Mucosa of descending colon (tissue), 3 donors: Measurements from ENCODE around the gene NBDY. TPM values are rescaled to one million over a fixed set of nuclear protein-coding genes. Genes with fewer than 3 reads are reported as not detected.

Experiments
- ATAC-seq: fragments of 200-7000 bp; cut with Tn5 transposase; one replicate; pipeline ENCODE4 v1.9.1; 2020; ENCODE audit warnings: mild to moderate bottlenecking, moderate library complexity
- DNase-seq, 3 donors: peaks; one replicate each; pipeline ENCODE4 v3.0.0-alpha.2; 2020
- H3K36me3 ChIP-seq: fragments of 200-600 bp; one replicate; pipeline ENCODE4 v1.8.0; 2021; ENCODE audit warnings: low read depth, mild to moderate bottlenecking
- H3K4me1 ChIP-seq: fragments of 200-600 bp; one replicate; pipeline ENCODE4 v1.8.0; 2021; ENCODE audit warnings: low read depth, mild to moderate bottlenecking
- H3K4me3 ChIP-seq: fragments of 200-600 bp; one replicate; pipeline ENCODE4 v1.8.0; 2021; ENCODE audit warnings: mild to moderate bottlenecking
- H3K9me3 ChIP-seq: fragments of 200-600 bp; one replicate; pipeline ENCODE4 v1.8.0; 2021; ENCODE audit warnings: mild to moderate bottlenecking
- intact Hi-C, 2 donors: fragments of 100-400 bp; cut with DNase I in 1 of 2; cut with micrococcal nuclease in 1 of 2; formaldehyde crosslinking; loops; one replicate each; pipeline versions ENCODE4 v1.11.0 to v1.11.1; 2022; cut with DNase I, micrococcal nuclease
- total RNA-seq, 3 donors: library from RNA; stranded (reverse); fragmentation: NEBNext Ultra II Directional in 2 of 3; extraction: Animal tissue kit (Norgen Biotek cat#: 25700) in 2 of 3; gene quantifications; one replicate each; pipeline versions ENCODE4 v1.2.1 to v1.2.4, GENCODE V29; 2021 to 2023
- TF ChIP-seq, protein P1 (sequence below): fragments of 200-600 bp; IDR thresholded peaks from one replicate; pipeline ENCODE4 v1.8.0; 2022; ENCODE audit warnings: antibody characterized with exemption, mild to moderate bottlenecking
- donor health status: DM: no; HTN: no; CAD: no; lungs with moderate emphysema.
- donor health status: DM: no; HTN: no; CAD: no.
- donor health status: DM: no; HTN: yes; CAD: no.

Gene NBDY
- total RNA-seq, 3 donors from 2014 or later, result 14.9 to 22.2 (median 20.0) TPM

DNA sequence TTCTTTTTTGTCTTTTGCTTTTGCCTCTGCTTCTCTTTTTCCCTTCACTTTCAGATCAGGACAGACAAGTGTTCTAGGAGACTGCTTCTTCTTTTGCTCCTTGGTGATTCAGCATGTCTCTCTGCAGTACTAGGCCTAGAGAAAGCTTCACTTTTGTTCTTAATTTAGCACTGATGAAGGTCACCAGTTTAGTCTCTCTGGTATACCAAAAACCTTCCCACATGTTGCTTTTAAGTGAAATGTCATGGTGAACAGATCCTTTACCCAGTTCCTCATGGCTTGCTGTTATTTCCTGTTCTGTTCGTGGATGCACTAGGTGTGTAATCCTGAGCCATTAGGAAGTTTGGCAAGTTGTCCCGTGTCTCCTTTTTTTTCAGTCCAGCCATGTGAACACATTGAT, 53.3 kb downstream of the NBDY start:
- ATAC-seq (no peak), DNase-seq (no peak)
- no peak overlapping the region for H3K4me3 ChIP-seq
- TF ChIP-seq, protein P1, sequence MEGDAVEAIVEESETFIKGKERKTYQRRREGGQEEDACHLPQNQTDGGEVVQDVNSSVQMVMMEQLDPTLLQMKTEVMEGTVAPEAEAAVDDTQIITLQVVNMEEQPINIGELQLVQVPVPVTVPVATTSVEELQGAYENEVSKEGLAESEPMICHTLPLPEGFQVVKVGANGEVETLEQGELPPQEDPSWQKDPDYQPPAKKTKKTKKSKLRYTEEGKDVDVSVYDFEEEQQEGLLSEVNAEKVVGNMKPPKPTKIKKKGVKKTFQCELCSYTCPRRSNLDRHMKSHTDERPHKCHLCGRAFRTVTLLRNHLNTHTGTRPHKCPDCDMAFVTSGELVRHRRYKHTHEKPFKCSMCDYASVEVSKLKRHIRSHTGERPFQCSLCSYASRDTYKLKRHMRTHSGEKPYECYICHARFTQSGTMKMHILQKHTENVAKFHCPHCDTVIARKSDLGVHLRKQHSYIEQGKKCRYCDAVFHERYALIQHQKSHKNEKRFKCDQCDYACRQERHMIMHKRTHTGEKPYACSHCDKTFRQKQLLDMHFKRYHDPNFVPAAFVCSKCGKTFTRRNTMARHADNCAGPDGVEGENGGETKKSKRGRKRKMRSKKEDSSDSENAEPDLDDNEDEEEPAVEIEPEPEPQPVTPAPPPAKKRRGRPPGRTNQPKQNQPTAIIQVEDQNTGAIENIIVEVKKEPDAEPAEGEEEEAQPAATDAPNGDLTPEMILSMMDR, result no peak
- intact Hi-C loops, result no loop called here
- H3K4me1 ChIP-seq, result no peaks in the 10 kb centered on the region
- H3K9me3 ChIP-seq, result no peaks in the 10 kb centered on the region
- no peaks in the 10 kb centered on the region for H3K36me3 ChIP-seq

DNA sequence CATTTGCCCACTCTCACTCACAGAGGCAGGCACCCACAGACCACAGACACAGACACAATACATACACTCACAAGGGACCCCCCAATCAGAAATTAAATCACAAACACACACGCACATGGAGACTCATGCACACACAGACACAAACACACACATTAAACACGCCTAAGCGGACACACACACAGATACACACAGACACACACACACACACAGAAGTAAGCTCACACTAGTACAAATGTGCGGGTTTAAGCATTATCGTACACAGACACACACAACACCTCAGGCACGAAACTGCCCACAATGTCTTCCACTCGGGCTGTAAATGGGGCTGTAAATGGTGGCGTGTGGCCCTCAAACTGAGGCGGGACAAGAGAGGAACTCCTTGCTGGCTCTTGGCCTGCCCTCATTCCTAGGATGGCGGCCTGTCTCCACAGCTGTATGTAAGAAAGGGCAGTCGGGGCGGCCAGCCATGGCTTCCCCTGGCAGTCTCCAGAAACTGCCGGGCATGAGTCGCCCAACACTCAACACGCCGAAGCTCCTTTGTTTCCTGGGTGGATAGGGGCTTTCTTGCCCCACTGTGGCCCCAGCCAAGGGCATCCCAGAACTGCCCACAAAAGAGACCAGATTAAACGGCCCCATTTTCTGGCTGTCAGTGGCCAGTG, 53.9 kb downstream of the NBDY start:
- Histone ChIP-seq H3K4me3 (no peak overlapping the region), H3K9me3 (no peaks in the 10 kb centered on the region), H3K4me1 (no peaks in the 10 kb centered on the region), H3K36me3 (no peaks in the 10 kb centered on the region)
- intact Hi-C loops, result no loop called here
- no peak for ATAC-seq
- DNase-seq, result peak in 1 of 3 donors; percentile 66
- TF ChIP-seq, protein P1, result no peak

DNA sequence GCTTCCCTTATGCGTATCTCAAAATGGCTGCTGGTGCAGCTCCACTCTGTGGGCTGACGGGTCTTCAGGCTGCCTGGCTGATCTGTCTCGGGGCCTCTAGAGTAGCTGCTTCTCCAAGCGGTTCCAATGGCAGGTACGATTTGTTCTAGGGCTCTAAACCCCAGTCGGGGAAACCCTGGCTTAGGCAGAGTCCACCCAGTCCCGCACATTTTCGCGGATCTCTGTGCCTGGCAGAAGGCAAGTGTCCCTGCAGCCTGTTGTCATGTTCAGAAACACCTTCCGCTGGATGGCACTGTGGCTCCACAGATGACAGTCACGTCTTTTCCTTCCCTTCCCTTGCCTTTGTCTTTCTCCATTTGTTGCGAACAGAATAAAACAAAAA, 54.4 kb downstream of the NBDY start:
- TF ChIP-seq, protein P1, result no peak
- peak; percentile 46 for ATAC-seq
- Histone ChIP-seq H3K9me3 (no peaks in the 10 kb centered on the region), H3K4me3 (no peak overlapping the region), H3K36me3 (no peaks in the 10 kb centered on the region), H3K4me1 (no peaks in the 10 kb centered on the region)
- intact Hi-C loops, result no loop called here
- peak in 1 of 3 donors; percentile 71 for DNase-seq

DNA sequence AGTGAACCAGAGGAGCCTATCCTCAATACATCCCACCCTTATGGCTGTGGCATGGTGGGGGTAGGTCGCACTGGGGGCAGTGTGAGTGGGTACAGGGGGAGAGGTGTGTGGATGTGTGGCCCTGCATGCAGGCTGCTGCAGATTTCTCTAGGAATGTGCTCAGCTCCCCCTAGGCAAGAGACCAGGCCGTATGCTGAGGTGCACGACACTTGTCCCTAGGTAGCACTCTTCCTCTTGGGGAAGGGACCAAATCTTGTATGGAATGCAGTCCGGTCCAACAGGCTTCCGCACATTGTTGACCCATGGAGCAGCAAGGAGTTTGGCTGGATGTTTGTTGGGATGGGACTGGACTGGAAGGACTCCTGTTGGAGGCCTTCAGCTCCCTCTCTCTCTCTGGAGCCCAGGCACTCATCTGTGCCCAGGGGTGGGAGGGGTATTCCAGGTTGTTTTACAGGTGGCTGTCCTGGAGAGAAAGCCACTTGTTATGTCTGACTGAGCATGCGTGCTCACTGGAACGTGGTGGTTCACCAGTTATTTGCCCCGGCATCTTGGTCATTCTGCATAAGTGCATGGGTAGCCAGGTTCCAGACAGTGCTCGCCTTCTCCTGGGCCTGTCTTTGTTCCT, 55.1 kb downstream of the NBDY start:
- Histone ChIP-seq H3K4me3 (no peak overlapping the region), H3K36me3 (no peaks in the 10 kb centered on the region), H3K9me3 (no peaks in the 10 kb centered on the region), H3K4me1 (no peaks in the 10 kb centered on the region)
- ATAC-seq (no peak), DNase-seq (no peak)
- TF ChIP-seq, protein P1, result no peak
- intact Hi-C loops, result no loop called here

DNA sequence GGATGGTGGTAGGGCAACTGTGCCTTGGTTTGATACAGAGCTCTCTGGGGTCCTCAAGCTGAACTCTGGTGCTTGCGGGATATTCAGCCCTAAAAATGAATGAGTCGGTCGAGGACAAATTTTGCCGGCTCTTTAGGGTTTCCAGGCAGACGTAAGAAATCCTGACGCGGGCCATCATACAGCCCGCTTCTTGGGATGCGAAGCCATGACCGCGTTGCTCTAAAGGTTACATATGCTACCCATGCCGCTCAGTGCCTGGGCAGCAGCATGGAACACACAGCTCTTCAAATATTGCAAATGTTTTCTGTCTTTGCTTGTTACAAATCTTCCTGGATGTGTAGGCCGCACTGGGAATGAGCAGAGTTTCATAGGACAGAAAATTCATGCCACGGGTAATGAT, 55.6 kb downstream of the NBDY start:
- intact Hi-C loops, result no loop called here

More for the DNA sequence above, 55.6 kb downstream of the NBDY start:
- no peaks in the 10 kb centered on the region for H3K4me1 ChIP-seq
- no peaks in the 10 kb centered on the region for H3K36me3 ChIP-seq
- ATAC-seq, result no peak
- H3K4me3 ChIP-seq, result no peak overlapping the region
- no peaks in the 10 kb centered on the region for H3K9me3 ChIP-seq
- TF ChIP-seq, protein P1, result no peak
- DNase-seq, result no peak
